ENCODE results near the gene IL17RE.

Gene IL17RE

DNA sequence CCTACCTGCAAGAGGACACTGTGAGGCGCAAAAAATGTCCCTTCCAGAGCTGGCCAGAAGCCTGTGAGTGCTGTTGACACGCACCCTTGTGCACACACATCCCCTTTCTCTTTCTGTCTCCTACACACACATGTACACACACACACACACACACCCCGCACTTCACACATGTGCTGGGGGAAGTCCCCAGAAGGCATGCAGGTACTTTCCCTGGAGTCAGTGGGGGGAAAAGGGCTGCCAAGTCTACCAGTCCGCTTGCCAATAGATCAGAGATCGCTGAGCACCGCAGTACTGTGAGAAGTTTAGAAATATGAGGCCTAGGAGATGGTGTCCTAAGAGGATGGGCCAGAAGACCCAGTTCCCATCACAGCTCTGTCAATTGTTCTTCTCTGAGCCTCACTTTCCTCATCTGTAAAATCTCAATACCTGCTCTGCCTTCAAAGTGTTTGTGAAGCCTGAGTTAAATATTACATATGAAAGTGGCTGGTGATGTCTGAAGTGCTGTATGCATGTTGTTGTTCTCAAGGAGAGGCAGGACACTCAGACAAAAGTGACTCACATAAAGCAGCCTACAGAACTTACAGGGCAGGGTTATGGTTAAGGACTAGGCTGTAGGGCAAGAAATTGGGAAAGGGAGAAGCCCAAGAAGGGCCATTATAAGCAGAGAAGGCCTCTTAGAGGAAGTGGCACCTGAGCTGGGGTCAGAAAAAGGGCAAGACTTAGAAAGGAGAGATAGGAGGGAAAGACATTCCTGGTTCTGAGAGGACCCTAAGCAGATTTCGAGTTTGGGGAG is 6.8 kb downstream of the IL17RE start:
- no peak for DNase-seq

DNA sequence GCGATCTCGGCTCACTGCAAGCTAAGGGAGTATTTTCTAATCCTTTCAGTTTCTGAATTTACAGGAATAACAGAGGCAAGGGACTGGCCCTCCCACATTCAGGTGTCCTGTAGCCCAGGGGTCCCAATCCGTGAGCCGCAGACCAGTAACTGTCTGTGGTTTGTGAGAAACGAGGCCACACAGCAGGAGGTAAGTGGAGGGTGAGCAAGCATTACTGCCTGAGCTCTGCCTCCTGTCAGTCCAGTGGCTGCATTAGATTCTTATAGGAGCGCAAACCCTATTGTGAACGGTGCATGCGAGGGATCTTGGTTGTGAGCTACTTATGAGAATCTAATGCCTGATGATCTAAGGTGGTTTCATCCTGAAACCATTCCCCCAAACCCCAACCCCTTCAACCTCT is 9.2 kb downstream of the IL17RE start:
- DNase-seq, result no peak

DNA sequence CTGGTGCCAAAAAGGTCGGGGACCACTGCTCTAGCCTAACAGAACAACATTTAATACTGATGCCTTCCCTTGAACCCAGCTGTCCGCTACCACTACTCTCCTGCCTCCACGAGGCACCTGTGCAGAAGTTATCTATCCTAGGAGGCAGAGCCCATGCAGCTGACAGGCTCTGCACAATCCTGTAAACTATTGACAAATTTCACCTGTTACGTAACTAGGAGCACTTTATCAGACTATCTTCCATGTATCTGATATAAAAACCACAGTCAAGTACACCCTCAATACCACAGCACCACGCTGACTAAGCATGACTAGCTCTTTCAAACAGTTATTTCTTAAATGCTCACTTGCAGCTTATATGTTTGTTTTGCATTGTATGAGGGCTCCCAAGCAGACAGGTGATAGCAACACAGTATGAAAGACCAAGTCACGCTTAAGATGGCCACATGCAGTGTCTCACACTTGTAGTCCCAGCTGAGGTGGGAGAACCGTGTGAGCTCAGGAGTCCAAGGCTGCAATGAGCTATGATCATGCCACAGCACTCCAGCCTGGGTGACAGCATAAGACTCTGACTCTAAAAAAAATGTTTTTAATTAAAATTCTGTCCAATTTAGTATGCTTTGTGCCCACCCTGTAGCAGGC is 9.8 kb downstream of the IL17RE start:
- no peak for DNase-seq

DNA sequence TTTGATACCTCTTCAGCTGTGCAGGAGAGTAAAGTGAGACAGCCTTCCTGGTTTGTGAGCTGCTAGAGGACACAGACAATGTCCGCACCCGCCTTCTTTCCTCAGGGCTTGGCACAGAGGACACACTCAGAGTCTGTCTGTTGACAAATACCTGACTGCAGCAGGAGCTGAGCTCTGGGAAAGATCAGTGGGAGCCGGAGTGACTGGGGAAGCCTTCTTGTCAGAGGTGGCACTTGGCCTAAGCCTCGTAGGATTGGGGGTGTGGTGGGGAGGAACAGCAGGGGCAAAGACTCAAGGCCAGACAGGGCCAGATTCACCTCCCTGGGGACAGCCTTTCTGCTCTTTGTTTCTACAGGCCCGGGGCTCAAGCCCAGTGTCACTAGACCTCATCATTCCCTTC is 11.0 kb downstream of the IL17RE start:
- DNase-seq, result no peak

DNA sequence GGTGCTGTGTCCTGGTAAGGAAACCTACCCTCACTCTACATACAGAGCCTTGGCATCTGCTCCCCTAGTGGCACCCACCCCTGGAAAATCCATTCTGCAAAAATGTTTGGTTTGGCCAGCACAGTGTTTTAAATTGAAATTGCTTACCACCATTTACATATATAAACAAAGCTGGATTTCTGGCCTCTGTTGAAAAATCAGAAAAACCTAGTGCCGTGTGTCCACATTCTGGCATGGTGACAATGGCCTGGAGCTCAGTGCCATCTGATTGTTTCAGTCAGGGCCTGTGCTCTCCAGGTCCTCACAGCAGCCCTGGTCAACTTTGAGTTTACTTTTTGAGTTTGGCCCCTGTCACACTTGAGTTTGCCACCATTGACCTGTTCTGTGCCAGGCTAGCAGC is 11.4 kb downstream of the IL17RE start:
- no peak for DNase-seq

DNA sequence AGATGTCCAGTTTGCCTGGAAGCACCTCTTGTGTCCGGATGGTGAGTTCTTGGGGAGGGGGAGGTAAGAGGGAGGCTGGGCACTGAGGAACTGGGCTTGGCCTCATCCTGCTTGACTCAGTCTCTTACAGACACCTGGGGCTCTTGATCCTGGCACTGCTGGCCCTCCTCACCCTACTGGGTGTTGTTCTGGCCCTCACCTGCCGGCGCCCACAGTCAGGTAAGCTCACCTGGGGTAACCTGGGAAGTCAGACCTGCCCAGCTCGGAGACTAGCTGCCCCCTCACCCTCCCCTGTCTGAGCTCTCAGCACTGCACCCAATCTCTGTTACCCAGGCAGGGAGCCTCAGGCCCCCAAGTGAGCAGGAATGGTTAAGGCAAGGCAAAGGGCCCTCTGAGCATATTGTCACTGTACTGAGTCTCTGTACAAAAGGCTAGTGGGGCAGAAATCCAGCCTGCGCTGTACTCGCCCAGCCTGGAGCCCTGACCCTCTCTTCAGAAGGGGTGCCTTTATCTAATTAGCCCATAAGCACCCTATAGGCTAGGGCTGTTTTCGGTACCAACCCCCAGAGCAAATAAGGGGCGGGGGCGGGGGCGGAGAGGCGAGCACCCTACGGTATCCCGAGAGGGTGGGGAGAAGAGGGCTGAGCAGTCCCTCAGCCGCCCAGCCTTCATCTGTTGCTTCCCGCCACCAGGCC is 12.1 kb downstream of the IL17RE start:
- no peak for DNase-seq

DNA sequence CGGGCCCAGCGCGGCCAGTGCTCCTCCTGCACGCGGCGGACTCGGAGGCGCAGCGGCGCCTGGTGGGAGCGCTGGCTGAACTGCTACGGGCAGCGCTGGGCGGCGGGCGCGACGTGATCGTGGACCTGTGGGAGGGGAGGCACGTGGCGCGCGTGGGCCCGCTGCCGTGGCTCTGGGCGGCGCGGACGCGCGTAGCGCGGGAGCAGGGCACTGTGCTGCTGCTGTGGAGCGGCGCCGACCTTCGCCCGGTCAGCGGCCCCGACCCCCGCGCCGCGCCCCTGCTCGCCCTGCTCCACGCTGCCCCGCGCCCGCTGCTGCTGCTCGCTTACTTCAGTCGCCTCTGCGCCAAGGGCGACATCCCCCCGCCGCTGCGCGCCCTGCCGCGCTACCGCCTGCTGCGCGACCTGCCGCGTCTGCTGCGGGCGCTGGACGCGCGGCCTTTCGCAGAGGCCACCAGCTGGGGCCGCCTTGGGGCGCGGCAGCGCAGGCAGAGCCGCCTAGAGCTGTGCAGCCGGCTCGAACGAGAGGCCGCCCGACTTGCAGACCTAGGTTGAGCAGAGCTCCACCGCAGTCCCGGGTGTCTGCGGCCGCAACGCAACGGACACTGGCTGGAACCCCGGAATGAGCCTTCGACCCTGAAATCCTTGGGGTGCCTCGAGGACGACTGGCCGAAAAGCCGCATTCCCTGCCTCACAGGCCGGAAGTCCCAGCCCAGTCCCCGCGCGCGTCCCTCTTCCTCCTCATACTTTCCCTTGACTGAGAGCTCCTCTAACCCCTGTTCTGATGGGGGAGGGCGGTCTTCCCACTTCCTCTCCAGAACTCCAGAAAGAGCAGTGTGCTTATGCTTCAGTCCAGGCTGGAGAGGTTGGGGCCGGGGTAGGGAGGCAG is 12.8 kb downstream of the IL17RE start:
- no peak for DNase-seq

DNA sequence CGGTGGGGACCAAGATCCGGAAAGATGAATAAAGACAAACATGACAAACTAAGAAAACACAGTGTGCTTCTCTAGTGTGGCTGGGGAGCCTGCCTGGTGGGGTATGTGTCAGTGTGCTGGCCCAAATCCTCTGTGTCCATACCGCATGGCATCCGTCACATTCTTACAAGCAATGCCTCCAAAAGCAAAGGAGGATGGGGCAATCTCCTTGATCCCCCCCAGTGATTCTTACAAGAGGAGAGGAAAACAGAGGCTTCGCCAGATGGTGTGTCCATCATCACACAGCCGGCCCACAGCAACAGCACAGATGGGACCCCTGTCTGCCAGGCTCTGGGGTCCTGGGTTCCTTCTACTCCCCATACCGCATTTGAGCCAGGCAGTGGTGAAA is 13.7 kb downstream of the IL17RE start:
- DNase-seq, result no peak

DNA sequence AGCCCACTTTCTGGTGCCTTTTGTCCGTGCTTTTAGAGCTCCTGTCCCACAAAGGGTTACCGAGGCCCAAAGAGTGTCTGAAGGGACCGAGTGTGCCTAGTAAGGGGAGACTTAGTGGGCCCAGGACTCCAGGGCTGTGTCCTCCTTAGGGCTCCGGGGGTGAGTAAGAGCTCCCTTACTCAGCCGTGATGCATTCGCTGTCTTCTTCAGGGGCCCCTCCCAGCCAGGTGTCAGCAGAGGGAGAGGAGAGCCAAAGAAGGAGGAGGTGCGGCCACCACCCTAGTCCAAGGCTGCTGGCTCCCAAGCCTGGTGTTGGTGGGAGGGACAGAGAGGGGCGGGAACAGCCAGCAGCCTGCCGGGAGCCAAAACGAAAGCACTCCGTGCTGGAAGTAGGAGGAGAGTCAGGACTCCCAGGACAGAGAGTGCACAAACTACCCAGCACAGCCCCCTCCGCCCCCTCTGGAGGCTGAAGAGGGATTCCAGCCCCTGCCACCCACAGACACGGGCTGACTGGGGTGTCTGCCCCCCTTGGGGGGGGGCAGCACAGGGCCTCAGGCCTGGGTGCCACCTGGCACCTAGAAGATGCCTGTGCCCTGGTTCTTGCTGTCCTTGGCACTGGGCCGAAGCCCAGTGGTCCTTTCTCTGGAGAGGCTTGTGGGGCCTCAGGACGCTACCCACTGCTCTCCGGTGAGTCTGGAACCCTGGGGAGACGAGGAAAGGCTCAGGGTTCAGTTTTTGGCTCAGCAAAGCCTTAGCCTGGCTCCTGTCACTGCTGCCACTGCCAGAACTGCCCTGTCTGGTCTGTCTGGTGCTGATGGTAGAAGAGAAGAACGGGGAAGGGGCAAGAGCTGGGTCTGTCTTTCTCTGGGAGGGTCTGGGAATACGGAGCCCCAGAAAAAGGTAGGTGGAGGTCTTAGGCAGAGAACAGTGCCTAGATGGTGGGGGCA is 14.4 kb downstream of the IL17RE start, which contains the start of gene IL17RC:
TSS of gene IL17RC (plus strand) at position 365 of the 947 bp plus-strand sequence. CDS start at position 583, 218 bp downstream.
- peak; percentile 39 for DNase-seq

DNA sequence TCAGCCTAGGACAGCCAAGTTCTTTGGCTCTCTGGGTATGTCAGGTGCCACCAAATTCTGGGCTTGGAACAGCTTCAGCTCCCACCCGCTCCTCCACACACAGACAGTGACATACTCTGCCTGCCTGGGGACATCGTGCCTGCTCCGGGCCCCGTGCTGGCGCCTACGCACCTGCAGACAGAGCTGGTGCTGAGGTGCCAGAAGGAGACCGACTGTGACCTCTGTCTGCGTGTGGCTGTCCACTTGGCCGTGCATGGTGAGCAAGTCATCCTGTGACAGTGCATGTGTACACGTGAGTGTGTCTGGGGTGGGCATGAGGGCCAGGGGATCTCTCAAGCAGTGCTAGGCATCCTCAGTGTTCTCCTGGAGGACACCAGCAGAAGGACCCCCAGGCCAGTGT is 15.2 kb downstream of the IL17RE start:
- DNase-seq, result no peak

DNA sequence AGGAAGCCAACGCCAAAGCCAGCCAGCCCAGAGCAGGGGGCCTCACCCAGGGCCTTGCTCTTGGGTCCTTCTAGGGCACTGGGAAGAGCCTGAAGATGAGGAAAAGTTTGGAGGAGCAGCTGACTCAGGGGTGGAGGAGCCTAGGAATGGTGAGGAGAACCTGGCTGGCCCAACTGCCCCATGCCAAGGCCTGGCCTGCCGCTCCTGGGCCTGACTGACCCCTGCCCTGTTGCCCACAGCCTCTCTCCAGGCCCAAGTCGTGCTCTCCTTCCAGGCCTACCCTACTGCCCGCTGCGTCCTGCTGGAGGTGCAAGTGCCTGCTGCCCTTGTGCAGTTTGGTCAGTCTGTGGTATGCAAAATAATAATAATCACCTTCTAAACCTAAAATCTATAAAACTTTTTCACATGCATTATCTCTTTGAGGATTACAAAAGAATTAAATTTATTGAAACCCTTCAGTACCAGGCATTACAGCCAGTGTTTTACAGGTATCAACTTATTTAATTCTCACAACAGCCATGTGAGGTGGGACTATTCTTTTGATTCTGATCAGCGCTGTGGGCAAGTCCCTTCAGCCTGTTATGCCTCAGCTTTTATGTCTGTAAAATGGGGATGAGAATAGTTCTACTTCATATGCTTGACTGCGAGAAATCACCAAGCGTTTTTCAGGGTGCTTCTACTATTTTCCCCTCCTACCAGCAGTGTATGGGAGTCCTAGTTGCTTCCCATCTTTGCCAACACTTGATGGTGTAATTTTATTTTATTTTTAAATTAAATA is 15.8 kb downstream of the IL17RE start:
- DNase-seq, result no peak

DNA sequence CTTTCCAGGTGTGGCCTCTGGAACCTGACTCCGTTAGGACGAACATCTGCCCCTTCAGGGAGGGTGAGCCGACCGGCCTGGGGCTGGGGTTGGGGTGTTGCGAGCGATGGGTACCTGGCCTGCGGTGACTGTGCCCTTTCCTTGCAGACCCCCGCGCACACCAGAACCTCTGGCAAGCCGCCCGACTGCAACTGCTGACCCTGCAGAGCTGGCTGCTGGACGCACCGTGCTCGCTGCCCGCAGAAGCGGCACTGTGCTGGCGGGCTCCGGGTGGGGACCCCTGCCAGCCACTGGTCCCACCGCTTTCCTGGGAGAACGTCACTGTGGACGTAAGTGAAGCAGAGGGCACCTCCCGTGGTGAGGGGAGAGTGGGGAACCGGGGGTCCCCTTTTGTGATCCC is 25.5 kb downstream of the IL17RE start:
- DNase-seq, result no peak

DNA sequence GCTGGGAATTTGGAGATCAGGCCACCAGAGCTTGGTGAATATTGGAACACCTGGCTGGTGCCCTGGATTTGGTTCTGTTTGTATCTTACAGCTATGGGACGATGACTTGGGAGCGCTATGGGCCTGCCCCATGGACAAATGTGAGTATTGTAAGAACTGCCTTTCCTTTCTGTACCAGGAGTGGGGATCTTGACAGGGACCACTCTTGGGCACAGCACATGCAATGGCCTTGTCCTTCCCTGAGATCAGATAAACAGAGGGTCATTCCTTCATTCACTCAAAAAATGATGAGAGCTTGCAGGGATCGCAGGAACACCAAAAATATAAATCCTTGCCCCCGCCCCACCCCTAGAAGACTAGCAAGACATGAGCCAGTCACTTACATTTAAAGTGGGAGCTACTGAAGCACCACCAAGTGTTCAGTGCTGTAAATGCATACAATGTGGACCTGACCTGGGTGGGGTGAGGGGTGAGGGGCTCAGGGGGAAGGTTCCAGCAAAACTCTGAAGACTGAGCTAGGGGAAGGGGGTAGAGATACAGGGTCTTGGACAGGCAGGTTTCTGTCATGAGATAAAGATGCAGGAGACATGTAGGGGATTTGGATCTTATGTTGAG is 28.3 kb downstream of the IL17RE start:
- DNase-seq, result no peak

DNA sequence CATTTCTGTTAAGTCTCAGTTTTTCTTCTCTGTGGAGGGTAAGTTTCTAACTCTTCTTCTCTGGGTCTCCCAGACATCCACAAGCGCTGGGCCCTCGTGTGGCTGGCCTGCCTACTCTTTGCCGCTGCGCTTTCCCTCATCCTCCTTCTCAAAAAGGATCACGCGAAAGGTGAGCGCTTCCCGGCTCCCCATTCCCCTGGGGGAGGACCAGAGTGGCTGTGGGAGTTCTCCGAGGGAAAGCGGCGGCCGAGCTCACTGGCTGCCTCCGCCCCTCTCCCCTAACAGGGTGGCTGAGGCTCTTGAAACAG is 29.8 kb downstream of the IL17RE start:
- DNase-seq, result no peak

DNA sequence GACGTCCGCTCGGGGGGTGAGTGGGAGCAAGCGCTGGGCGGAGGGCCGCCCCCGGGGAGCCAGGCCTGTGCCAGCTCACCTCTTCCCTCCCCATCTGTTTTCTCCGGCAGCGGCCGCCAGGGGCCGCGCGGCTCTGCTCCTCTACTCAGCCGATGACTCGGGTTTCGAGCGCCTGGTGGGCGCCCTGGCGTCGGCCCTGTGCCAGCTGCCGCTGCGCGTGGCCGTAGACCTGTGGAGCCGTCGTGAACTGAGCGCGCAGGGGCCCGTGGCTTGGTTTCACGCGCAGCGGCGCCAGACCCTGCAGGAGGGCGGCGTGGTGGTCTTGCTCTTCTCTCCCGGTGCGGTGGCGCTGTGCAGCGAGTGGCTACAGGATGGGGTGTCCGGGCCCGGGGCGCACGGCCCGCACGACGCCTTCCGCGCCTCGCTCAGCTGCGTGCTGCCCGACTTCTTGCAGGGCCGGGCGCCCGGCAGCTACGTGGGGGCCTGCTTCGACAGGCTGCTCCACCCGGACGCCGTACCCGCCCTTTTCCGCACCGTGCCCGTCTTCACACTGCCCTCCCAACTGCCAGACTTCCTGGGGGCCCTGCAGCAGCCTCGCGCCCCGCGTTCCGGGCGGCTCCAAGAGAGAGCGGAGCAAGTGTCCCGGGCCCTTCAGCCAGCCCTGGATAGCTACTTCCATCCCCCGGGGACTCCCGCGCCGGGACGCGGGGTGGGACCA is 30.4 kb downstream of the IL17RE start:
- no peak for DNase-seq

DNA sequence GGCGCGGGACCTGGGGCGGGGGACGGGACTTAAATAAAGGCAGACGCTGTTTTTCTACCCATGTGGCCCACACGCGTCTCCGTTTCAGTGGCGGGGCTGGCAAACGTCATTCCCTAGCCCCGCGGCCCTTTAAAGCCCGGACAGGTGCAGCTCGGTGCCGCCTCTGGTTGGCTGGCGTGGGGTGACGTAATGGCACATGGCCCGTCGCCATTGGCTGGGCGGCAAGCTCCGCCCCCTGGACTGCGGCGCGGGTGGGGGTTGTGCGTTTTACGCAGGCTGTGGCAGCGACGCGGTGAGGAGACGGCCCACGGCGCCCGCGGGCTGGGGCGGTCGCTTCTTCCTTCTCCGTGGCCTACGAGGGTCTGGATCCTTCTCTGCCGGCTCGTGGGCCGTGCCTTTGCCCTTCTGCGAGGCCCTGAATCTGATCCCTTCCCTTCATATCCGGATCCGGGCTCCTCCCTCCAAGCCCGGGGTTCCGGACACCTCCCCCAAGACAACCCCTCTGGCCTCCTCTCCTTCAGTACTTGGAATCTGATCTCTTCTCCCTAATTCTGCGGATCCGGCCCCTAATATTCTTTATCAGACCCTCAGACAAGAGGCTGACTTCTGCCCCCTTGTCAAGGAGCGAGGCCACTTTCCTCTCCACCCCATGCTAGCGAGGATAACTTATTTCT is 31.1 kb downstream of the IL17RE start, which contains the start of gene CRELD1:
TSS of gene CRELD1 (plus strand) at position 274 of the 674 bp plus-strand sequence. CDS start 605 bp downstream, outside the sequence.
- peak; percentile 44 for DNase-seq

DNA sequence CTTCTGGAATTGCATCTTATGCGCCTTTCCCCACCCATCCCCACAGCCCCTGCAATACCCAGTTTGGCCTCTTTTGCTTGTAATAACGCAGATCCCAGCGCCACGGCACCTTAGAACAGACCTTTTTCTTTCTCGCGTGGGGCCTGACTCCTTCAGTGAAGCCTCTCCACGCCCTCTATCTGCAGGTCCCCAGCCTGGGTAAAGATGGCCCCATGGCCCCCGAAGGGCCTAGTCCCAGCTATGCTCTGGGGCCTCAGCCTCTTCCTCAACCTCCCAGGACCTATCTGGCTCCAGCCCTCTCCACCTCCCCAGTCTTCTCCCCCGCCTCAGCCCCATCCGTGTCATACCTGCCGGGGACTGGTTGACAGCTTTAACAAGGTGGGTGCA is 31.6 kb downstream of the IL17RE start:
- no peak for DNase-seq

DNA sequence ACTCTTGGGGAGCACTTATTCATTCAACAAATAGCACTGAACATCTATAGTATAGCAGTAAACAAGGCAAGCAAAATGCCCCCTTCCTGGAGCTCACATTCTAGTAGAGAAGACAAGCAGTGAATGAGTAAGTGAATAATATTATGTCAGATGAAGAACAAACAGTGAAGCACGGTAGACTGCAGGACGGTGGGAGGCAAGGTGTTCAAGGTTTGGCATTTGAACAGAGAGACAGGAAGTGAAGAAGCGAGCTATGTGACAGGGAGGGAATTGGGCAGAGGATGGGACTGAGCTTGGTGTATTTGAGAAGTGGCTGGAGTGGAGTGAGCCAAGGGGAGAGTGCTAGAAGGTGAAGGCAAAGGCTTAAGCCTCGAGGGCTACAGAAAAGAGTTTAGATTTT is 32.3 kb downstream of the IL17RE start:
- DNase-seq, result no peak

DNA sequence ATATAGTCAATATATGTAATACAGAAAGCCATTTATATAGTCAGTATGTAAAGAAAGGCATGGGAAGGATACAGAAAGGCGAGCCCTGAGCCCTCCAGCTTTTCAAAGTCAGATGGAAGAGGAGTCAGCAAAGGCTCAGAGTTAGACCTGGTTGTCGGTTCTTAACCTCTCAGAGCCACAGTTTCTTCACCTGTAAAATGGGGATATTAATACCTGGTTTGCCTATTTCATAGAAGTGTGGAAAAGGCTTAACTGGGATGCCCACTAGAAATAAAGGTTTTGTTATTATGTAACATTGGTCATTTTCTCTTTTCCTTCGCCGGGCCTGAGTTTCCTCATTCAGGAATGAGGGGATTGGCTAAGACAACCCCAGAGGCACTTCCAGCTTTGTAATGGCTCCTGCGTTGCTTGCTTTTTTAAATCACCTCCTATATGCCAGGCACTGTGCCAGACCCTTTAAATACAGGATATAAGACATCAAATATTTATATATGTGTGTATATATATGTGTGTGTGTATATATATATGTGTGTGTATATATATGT is 33.4 kb downstream of the IL17RE start:
- no peak for DNase-seq

Measured in NCI-H1694 (cell line).